ENCODE data around the gene FETUB.
"Not testable (repeated sequence)": the region's sequence is repeated elsewhere in the genome, so short reads cannot be mapped to it uniquely, and the experiment has no call there.

GRCh38 chr3:186686475-186686874 is 46.3 kb downstream of the FETUB start:
- TF ChIP-seq, protein P1, sequence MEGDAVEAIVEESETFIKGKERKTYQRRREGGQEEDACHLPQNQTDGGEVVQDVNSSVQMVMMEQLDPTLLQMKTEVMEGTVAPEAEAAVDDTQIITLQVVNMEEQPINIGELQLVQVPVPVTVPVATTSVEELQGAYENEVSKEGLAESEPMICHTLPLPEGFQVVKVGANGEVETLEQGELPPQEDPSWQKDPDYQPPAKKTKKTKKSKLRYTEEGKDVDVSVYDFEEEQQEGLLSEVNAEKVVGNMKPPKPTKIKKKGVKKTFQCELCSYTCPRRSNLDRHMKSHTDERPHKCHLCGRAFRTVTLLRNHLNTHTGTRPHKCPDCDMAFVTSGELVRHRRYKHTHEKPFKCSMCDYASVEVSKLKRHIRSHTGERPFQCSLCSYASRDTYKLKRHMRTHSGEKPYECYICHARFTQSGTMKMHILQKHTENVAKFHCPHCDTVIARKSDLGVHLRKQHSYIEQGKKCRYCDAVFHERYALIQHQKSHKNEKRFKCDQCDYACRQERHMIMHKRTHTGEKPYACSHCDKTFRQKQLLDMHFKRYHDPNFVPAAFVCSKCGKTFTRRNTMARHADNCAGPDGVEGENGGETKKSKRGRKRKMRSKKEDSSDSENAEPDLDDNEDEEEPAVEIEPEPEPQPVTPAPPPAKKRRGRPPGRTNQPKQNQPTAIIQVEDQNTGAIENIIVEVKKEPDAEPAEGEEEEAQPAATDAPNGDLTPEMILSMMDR (IDR thresholded peaks at IDR 0.05) = not testable (repeated sequence)
- not testable (repeated sequence) for TF ChIP-seq POLR2A (IDR thresholded peaks at IDR 0.05)

Data from testis (tissue), 2 donors.